Pancreas (tissue), 10 donors: ENCODE data around the gene SERTAD4. TPM values are rescaled to one million over a fixed set of nuclear protein-coding genes. Genes with fewer than 3 reads are reported as not detected.
A peak's percentile ranks its signal among the peaks of the same experiment; 100 is the strongest.

Experiments
- ATAC-seq, 4 donors: fragments of 200-7000 bp; cut with Tn5 transposase; one replicate each; pipeline versions ENCODE4 v1.8.0 to v1.9.1; 2020; ENCODE audit warnings: mild to moderate bottlenecking in 4 of 4, moderate library complexity in 4 of 4
- DNase-seq, 6 donors: peaks; one replicate each; pipeline ENCODE4 v3.0.0-alpha.2; 2020
- FAIRE-seq: peaks from 2 replicates; lab custom pipeline; 2012; peaks lifted over from hg19 to GRCh38; lab: Jason Lieb, UNC
- H3K27ac ChIP-seq, 4 donors: fragments of 200-600 bp; sonication (generic); 1 replicate in 3 of 4; 2 replicates in 1 of 4; pipeline versions ENCODE4 v1.5.0 to v1.8.0; 2020
- H3K27me3 ChIP-seq, 4 donors: fragments of 200-600 bp; one replicate each; pipeline ENCODE4 v1.8.0; 2021
- H3K36me3 ChIP-seq, 3 donors: fragments of 200-600 bp; sonication (generic) in 1 of 3; one replicate each; pipeline versions ENCODE4 v1.5.0 to v1.8.0; 2020 to 2021
- H3K4me1 ChIP-seq, 3 donors: fragments of 200-600 bp; one replicate each; pipeline ENCODE4 v1.8.0; 2021
- H3K4me3 ChIP-seq, 4 donors: fragments of 200-600 bp; sonication (generic) in 2 of 4; one replicate each; pipeline versions ENCODE4 v1.5.0 to v1.8.0; 2020 to 2021
- H3K9me3 ChIP-seq, 4 donors: fragments of 200-600 bp; one replicate each; pipeline ENCODE4 v1.8.0; 2021
- WGBS, 2 donors: extraction: QIAGEN DNeasy Blood & Tissue Kit; methylation state at CpG; one replicate each; pipeline ENCODE4 v1.1.7; 2013; 5-methylcytosine and 5-hydroxymethylcytosine counted together
- intact Hi-C, 3 donors: fragments of 100-400 bp; cut with DNase I; formaldehyde crosslinking; loops; one replicate each; pipeline versions ENCODE4 v1.11.1 to v1.14.2; 2022
- polyA plus RNA-seq, 2 donors: library from polyadenylated mRNA; stranded (reverse); fragments of 200-250 nt; gene quantifications; one replicate each; pipeline ENCODE4 v1.2.3, GENCODE V29; 2013
- total RNA-seq, 6 donors: library from RNA; stranded (reverse); fragmentation: NEBNext Ultra II Directional in 4 of 6; extraction: Animal tissue kit (Norgen Biotek cat#: 25700) in 4 of 6; gene quantifications; one replicate each; pipeline versions ENCODE4 v1.2.1 to v1.2.4, GENCODE V29; 2021 to 2023
- TF ChIP-seq, protein P1 (sequence below), 4 donors: fragments of 200-600 bp; sonication (generic) in 3 of 4; IDR thresholded peaks; one replicate each; pipeline versions ENCODE4 v1.5.0 to v1.8.0; 2021; ENCODE audit warnings: antibody characterized with exemption in 4 of 4
- donor health status: healthy with polysubstance abuse.
- donor health status: DM: no; HTN: no; CAD: no; lungs with moderate emphysema.
- donor health status: DM: no; HTN: no; CAD: no.
- donor health status: control.
- donor health status: control.
- donor health status: Bipolar disorder and iron deficiency.
- donor health status: DM: yes; HTN: yes; CAD: no.
- donor health status: DM: no; HTN: no; CAD: no.
- donor health status: DM: no; HTN: no; CAD: no.
- donor health status: DM: yes; HTN: yes; CAD: no.

The SERTAD4 gene
- total and polyA plus RNA-seq, 8 donors: 0.14 to 0.97 (median 0.26) TPM

DNA sequence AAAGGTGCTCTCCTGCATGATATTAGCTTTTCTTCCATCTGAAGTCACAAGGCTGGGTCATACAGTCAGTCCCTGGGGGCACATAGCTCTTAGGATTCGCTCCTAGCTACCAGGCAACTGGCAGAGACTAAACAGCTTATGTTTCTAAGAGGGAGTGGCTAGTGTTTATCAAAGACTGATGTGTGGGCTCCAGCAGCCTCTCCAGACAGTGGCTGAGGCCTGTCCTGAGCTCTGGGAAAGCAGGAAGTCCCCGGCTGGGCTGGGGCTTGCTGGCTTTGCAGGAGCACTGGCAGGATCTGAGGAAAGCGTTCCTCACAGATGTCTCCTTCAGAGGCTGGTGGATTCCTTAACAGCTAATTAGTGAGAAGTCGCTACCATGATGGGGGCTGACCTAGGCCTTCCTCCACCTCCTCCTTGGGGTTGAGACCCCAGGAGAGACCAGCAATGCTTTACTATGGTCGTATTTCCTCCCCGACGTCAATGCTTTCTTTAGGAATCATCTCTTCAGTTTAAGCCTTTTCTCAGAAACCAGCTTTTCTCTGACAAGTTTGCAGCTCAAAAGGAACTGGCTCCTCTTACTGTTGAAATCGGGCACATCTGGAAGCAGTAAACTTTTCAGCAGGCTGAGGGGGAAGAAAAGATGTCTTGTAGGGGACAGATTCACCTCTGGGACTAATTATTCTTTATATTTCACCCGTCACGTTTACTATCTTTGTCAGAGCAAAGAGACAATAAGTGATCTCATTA, 62.6 kb downstream of the SERTAD4 start:
- no peaks in the 10 kb centered on the region for H3K9me3 ChIP-seq
- no peak overlapping the region for H3K4me3 ChIP-seq
- DNase-seq: no peak
- peaks cover 0 to 6% (median 0%) of the 10 kb centered on the region in 3 donors for H3K4me1 ChIP-seq
- no peak overlapping the region for H3K27ac ChIP-seq
- intact Hi-C loops: no loop called here
- ATAC-seq: peak in 2 of 4 donors; percentile 18 to 32
- FAIRE-seq: no peak
- H3K27me3 ChIP-seq: no peaks in the 10 kb centered on the region
- H3K36me3 ChIP-seq: no peaks in the 10 kb centered on the region
- TF ChIP-seq, protein P1, sequence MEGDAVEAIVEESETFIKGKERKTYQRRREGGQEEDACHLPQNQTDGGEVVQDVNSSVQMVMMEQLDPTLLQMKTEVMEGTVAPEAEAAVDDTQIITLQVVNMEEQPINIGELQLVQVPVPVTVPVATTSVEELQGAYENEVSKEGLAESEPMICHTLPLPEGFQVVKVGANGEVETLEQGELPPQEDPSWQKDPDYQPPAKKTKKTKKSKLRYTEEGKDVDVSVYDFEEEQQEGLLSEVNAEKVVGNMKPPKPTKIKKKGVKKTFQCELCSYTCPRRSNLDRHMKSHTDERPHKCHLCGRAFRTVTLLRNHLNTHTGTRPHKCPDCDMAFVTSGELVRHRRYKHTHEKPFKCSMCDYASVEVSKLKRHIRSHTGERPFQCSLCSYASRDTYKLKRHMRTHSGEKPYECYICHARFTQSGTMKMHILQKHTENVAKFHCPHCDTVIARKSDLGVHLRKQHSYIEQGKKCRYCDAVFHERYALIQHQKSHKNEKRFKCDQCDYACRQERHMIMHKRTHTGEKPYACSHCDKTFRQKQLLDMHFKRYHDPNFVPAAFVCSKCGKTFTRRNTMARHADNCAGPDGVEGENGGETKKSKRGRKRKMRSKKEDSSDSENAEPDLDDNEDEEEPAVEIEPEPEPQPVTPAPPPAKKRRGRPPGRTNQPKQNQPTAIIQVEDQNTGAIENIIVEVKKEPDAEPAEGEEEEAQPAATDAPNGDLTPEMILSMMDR (IDR thresholded peaks at IDR 0.05): no peak
- WGBS, 2 donors: 68 to 77% methylated on average over 10 of the region's 10 CpGs

Other genes starting within 250 kb of the SERTAD4 start
- gene HHAT, start 96.1 kb downstream of the SERTAD4 start, total RNA-seq: 1 to 10 TPM; 1.4 to 4.1 (median 2.4) TPM
- 1 to 10 TPM; 1.3 to 3.1 TPM for gene HHAT, start 96.1 kb downstream of the SERTAD4 start, polyA plus RNA-seq